Inferior parietal cortex (tissue), 1 donor: ENCODE measurements around the gene ZNF808.
"Not testable (repeated sequence)": the region's sequence is repeated elsewhere in the genome, so short reads cannot be mapped to it uniquely, and the experiment has no call there.

Source experiments
- DNase-seq: peaks from one replicate; pipeline ENCODE4 v3.0.0-alpha.2; 2016; ENCODE audit errors: extremely low spot score

The ZNF808 gene

GRCh38 chr19:52527134-52527955 lies at the start of gene ZNF808:
Gene ZNF808 (plus strand): TSS chr19:52527668. CDS start chr19:52543285, 15,617 bp downstream.
- peak; percentile 83 for DNase-seq

DNA sequence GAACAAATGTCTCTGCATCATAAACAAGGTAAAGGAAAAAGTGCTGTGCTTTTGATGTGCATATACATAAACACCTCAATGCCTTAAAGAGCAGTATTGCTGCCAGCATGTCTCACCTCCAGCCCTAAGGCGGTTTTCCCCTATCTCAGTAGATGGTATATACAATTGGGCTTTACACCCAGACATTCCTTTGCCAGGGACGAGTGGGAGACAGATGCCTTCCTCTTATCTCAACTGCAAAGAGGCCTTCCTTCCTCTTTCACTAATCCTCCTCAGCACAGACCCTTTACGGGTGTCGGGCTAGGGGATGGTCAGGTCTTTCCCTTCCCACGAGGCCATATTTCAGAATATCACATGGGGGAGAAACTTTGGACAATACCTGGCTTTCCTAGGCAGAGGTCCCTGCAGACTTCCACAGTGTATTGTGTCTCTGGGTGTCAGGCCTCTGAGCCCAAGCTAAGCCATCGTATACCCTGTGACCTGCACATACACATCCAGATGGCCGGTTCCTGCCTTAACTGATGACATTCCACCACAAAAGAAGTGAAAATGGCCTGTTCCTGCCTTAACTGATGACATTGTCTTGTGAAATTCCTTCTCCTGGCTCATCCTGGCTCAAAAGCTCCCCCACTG lies 43.2 kb upstream of the ZNF808 start:
- not testable (repeated sequence) for DNase-seq

GRCh38 chr19:52485064-52485463 lies 42.4 kb upstream of the ZNF808 start:
- DNase-seq = not testable (repeated sequence)

- DNase-seq = not testable (repeated sequence)
These were observed 41.8 kb upstream of the ZNF808 start for GRCh38 chr19:52485561-52486240.

GRCh38 chr19:52492201-52492993 lies 35.1 kb upstream of the ZNF808 start:
- DNase-seq = no peak

- DNase-seq = no peak
These were observed 34.4 kb upstream of the ZNF808 start for GRCh38 chr19:52492994-52493470.

- no peak for DNase-seq
These were observed 33.0 kb upstream of the ZNF808 start for GRCh38 chr19:52494518-52494917.

DNA sequence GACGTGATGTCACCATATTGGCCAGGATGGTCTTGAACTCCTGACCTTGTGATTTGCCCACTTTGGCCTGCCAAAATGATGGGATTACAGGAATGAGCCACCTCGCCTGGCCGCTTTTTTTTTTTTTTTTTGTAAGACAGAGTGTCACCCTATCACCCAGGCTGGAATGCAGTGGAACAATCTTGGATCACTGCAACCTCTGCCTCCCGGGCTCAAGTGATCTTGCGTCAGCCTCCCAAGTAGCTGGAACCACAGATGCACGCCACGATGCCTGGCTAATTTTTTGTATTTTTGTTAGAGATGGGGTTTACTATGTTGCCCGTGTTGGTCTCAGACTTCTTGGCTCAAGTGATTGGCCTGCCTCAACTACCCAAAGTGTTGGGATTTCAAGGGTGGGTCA lies 28.9 kb upstream of the ZNF808 start:
- DNase-seq = no peak

GRCh38 chr19:52500474-52500873 lies 27.0 kb upstream of the ZNF808 start:
- DNase-seq = not testable (repeated sequence)

DNA sequence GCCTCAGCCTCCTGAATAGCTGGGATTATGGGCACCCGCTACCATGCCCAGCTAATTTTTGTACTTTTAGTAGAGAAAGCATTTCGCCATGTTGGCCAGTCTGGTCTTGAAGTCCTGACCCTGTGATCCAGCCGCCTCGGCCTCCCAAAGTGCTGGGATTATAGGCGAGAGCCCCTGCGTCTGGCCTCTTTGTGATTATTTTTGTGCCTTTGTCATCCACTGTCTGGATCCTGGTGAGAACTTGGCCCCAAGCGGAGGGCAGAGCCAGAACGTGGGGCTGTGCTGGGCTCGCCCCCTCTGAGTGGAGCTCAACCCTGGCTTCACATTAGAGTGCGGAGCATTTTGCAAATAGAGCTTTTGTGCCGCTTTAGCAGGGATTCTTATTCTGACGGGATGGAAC lies 26.5 kb upstream of the ZNF808 start:
- DNase-seq = not testable (repeated sequence)

- DNase-seq = no peak
These were observed 20.2 kb upstream of the ZNF808 start for GRCh38 chr19:52507266-52507665.

GRCh38 chr19:52516191-52516590 lies 11.3 kb upstream of the ZNF808 start:
- no peak for DNase-seq

GRCh38 chr19:52518646-52519045 lies 8.8 kb upstream of the ZNF808 start:
- no peak for DNase-seq

GRCh38 chr19:52519175-52519574 lies 8.3 kb upstream of the ZNF808 start:
- DNase-seq = not testable (repeated sequence)

- DNase-seq = no peak
These were observed 7.5 kb upstream of the ZNF808 start for GRCh38 chr19:52520013-52520412.

- DNase-seq = no peak
These were observed 4.9 kb upstream of the ZNF808 start for GRCh38 chr19:52522551-52522950.

DNA sequence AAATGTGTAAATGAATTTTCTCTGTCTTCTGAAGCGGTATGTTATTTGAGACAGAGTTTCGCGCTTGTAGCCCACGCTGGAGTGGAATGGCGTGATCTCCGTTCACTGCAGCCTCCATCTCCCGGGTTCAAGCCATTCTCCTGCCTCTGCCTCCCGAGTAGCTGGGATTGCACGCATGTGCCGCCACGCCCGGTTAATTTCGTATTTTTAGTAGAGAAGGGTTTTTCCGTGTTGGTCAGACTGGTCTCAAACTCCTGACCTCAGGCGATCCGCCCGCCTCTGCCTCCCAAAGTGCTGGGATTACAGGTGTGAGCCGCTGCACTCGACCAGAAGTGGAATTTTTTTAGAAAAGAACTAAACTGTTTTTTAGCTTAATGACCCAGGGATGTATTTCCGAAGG lies 3.4 kb upstream of the ZNF808 start:
- no peak for DNase-seq

DNA sequence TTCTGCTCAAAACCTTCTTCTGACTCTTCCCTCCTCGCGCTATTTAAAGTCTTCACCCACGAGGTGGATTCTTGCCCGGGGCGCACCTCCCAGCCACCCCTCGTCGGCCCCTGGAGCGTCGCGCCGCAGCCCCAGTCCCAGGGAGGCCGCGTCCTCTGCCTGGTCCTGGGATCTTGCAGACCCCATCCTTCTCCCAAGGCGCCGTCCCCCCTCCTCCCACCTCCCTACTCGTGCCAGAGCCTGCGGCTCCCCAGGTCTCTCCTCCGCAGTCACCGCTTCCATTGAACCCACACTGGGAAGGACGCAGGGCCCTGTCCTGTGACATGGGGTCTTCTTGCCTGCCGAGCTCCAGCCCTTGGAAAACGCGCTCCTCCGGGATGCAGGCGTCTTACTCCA lies 486 bp downstream of the ZNF808 start:
- no peak for DNase-seq

DNA sequence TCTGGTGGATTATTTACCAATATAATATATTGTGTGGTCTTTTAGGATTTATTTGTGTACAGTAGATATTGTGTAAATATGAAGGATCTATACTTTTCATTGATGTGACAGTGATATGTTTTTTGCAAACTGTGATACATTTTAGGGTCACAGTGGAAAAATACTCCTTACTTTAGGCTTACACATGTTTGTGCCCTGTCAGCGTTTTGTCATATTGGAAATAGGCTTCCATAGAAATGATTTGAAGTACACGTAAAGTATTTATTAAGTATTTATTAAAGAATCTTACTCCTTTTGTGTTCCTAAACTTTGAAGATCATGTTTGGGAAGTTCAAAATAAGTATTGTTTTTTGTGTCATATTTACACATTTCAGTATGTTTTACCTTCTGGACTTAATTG lies 5.0 kb downstream of the ZNF808 start:
- DNase-seq = no peak

DNA sequence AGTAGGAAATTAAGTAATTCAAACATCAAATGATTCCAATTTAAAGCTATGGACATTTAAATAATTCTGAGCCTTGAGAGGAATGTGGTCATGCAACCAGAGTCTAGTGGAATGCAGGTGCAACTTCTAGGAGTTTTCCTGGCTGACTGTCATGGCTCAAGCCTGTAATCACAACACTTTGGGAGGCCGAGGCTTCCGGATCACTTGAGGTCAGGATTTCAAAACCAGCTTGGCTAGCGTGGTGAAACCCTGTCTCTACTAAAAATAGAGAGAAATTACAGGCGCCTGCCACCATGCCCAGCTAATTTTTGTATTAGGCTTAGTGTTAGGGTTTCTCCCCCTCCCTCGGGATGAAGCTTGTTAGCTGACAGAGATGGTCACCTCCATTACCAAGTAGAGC lies 6.4 kb downstream of the ZNF808 start:
- DNase-seq = no peak

GRCh38 chr19:52535385-52535770 lies 7.9 kb downstream of the ZNF808 start:
- not testable (repeated sequence) for DNase-seq
